Vagina (tissue), 2 donors: ENCODE measurements around the gene WDR82.

ENCODE experiments used
- POLR2AphosphoS5 ChIP-seq, 2 donors: sonication (generic); formaldehyde crosslinking; IDR thresholded peaks; one replicate each; pipeline ENCODE4 v1.9.0; 2017; ENCODE audit warnings: antibody characterized with exemption in 2 of 2, mild to moderate bottlenecking in 2 of 2, low read depth in 1 of 2; ENCODE audit not compliant: insufficient read depth in 1 of 2
- TF ChIP-seq, protein P1 (sequence below), 3 experiments: fragments of 450-650 bp in 2 of 3; fragments of 200-600 bp in 1 of 3; sonication (generic) in 1 of 3; IDR thresholded peaks; one replicate each; pipeline ENCODE4 v1.5.1; 2017 to 2019; ENCODE audit warnings: antibody characterized with exemption in 3 of 3, mild to moderate bottlenecking in 2 of 3, moderate library complexity in 2 of 3

DNA sequence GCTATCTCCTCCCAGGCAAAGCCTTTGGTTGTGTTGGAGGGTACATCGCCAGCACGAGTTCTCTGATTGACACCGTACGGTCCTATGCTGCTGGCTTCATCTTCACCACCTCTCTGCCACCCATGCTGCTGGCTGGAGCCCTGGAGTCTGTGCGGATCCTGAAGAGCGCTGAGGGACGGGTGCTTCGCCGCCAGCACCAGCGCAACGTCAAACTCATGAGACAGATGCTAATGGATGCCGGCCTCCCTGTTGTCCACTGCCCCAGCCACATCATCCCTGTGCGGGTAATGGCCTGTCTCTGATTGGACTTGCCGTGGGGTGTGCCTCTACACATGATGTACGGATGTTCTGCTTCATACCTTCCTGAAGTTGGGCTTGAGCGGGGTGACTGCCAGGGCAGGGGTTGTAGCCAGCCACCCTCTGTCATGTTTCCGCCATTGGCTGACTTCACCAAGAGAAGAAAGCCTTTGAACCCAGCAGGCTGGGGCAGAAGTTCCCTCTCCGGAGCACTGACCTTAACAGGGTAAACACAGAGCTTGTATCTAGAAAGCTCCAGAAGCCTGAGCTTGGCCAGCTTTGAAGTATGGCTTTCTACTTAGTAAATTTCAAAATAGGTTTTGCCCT, 67.1 kb downstream of the WDR82 start:
- TF ChIP-seq, protein P1, sequence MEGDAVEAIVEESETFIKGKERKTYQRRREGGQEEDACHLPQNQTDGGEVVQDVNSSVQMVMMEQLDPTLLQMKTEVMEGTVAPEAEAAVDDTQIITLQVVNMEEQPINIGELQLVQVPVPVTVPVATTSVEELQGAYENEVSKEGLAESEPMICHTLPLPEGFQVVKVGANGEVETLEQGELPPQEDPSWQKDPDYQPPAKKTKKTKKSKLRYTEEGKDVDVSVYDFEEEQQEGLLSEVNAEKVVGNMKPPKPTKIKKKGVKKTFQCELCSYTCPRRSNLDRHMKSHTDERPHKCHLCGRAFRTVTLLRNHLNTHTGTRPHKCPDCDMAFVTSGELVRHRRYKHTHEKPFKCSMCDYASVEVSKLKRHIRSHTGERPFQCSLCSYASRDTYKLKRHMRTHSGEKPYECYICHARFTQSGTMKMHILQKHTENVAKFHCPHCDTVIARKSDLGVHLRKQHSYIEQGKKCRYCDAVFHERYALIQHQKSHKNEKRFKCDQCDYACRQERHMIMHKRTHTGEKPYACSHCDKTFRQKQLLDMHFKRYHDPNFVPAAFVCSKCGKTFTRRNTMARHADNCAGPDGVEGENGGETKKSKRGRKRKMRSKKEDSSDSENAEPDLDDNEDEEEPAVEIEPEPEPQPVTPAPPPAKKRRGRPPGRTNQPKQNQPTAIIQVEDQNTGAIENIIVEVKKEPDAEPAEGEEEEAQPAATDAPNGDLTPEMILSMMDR (IDR thresholded peaks at IDR 0.05) = no peak
- no peak for TF ChIP-seq POLR2AphosphoS5 (IDR thresholded peaks at IDR 0.05; ENCODE audit: insufficient read depth in 1 of 2, low read depth in 1 of 2)
